ENCODE data around the gene TRAPPC5. TPM values are rescaled to one million over a fixed set of nuclear protein-coding genes. Genes with fewer than 3 reads are reported as not detected.

The TRAPPC5 gene
- total RNA-seq, 1 donor from 2014 or later, result 93.7 TPM

DNA sequence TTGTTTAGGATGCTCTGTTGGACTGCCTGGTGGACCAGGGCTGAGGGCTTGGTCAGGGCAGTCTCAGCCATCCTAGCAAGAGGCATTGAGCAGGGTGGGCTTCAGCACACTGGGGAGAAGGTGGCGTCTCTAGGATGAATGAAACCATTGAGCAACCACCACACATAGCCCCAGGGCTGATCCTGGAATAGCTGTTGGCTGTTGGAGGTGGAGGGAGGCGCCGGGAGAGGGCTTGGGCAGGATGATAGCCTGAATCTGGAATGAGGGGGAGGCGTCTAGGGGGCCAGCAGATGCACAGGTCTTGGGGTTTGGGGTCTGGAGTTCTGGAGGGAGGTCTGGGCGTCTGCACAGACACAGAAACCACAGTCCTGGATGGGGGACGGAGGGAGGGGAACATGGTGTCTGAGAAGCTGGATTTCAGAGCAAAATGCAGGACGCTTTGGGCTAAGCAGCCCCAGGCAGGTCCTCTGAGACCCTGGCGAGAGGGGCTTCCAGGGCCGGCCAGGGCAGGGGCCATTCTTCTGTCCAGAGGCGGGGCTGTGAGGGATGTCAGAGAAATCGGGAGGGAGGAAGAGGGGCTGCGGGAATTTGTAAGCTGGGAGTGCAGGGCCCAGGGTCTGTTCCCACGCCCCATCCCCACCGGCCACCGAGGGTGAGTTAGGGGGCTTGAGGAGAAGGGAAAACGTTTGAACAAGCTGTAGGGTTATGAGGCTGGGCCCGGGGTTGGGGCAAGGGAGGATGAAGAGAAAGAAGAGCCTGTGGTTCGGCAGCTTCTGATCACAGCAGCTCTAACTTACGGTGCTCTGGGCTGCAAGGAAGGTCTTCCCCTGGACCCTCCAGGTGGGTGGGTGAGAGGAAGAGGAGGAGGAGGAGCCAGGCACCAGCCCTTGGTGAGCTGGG is 5.2 kb downstream of the TRAPPC5 start:
- no peak overlapping the region for H3K4me3 Mint-ChIP-seq
- H3K27me3 Mint-ChIP-seq (ENCODE audit: low read depth), result no peaks in the 10 kb centered on the region
- no peak for TF ChIP-seq CTCF (IDR thresholded peaks at IDR 0.05; ENCODE audit: unreplicated experiment)
- DNase-seq (ENCODE audit: low spot score in 2 of 2, unreplicated experiment in 2 of 2), result no peak
- H3K9me3 Mint-ChIP-seq, result no peaks in the 10 kb centered on the region
- H3K36me3 Mint-ChIP-seq, result peaks cover 13% of the 10 kb centered on the region
- peaks cover 14% of the 10 kb centered on the region for H3K4me1 Mint-ChIP-seq
- H3K27ac Mint-ChIP-seq, result peak overlapping the region; percentile 4

GRCh38 chr19:7687177-7687576 is 6.5 kb downstream of the TRAPPC5 start:
- TF ChIP-seq CTCF (IDR thresholded peaks at IDR 0.05; ENCODE audit: unreplicated experiment), result no peak
- Mint-ChIP-seq H3K36me3 (peaks cover 13% of the 10 kb centered on the region), H3K27me3 (ENCODE audit: low read depth) (no peaks in the 10 kb centered on the region), H3K9me3 (no peaks in the 10 kb centered on the region), H3K27ac (no peak overlapping the region), H3K4me3 (no peak overlapping the region), H3K4me1 (peaks cover 11% of the 10 kb centered on the region)
- DNase-seq (ENCODE audit: low spot score in 2 of 2, unreplicated experiment in 2 of 2), result no peak

DNA sequence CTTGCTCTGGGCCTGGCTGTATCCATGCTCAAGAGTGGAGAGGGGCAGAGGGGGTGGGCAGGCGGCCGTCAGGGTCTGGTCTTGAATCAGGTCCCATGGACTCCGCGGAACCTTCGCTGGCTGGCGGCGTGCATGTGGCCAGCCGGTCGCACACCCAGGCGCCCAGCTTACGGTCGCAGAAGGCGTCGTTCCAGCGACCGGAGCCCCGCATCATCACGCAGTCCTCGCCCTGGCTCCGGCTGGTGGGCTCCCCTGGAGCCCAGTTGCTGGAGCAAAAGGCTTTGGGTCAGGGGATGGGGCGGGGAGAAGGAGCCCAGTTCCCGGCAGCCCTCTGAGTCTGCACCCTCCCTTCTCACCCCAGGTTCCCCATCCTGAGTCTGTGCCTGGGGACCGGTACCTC is 8.5 kb downstream of the TRAPPC5 start:
- no peak for TF ChIP-seq CTCF (IDR thresholded peaks at IDR 0.05; ENCODE audit: unreplicated experiment)
- Mint-ChIP-seq H3K9me3 (no peaks in the 10 kb centered on the region), H3K4me3 (no peak overlapping the region), H3K4me1 (peaks cover 11% of the 10 kb centered on the region), H3K36me3 (peaks cover 5% of the 10 kb centered on the region), H3K27ac (no peak overlapping the region), H3K27me3 (ENCODE audit: low read depth) (no peaks in the 10 kb centered on the region)
- no peak for DNase-seq (ENCODE audit: low spot score in 2 of 2, unreplicated experiment in 2 of 2)

DNA sequence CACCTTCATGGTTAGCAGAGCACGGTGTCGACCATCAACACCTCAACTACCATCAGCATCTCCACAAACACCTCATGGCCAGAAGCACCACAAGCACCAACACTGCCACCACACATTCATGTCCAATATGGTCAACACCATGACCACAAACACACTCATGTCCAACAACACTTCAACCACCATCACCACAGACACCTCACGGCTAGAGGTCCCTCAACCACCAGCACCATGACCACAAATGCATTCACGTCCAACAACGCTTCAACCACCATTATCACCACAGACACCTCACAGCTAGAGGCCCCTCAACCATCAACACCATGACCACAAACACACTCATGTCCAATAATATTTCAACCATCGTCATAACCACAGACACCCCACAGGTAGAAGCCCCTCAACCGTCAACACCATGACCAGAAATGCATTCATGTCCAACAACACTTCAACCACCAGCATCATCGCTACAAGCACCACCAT is 10.2 kb downstream of the TRAPPC5 start:
- DNase-seq (ENCODE audit: low spot score in 2 of 2, unreplicated experiment in 2 of 2), result no peak
- Mint-ChIP-seq H3K36me3 (no peaks in the 10 kb centered on the region), H3K4me3 (no peak overlapping the region), H3K27ac (no peak overlapping the region), H3K4me1 (peaks cover 4% of the 10 kb centered on the region), H3K9me3 (no peaks in the 10 kb centered on the region), H3K27me3 (ENCODE audit: low read depth) (peaks cover 3% of the 10 kb centered on the region)
- TF ChIP-seq CTCF (IDR thresholded peaks at IDR 0.05; ENCODE audit: unreplicated experiment), result no peak

GRCh38 chr19:7691497-7691896 is 10.9 kb downstream of the TRAPPC5 start:
- Mint-ChIP-seq H3K27me3 (ENCODE audit: low read depth) (peaks cover 4% of the 10 kb centered on the region), H3K4me1 (no peaks in the 10 kb centered on the region), H3K9me3 (no peaks in the 10 kb centered on the region), H3K27ac (no peak overlapping the region), H3K36me3 (no peaks in the 10 kb centered on the region), H3K4me3 (no peak overlapping the region)
- TF ChIP-seq CTCF (IDR thresholded peaks at IDR 0.05; ENCODE audit: unreplicated experiment), result no peak
- DNase-seq (ENCODE audit: low spot score in 2 of 2, unreplicated experiment in 2 of 2), result no peak
